Measurements from ENCODE around the gene HLX.

GRCh38 chr1:220910021-220910420, 30.8 kb downstream of the HLX start:
- TF ChIP-seq CTCF (IDR thresholded peaks at IDR 0.05; ENCODE audit: low read depth, low read length) = no peak
- no peak for TF ChIP-seq EZH2phosphoT487 (IDR thresholded peaks at IDR 0.05; ENCODE audit: low read depth)
